Esophagus muscularis mucosa (tissue), 4 donors: Measurements from ENCODE around the gene KL. TPM values are rescaled to one million over a fixed set of nuclear protein-coding genes. Genes with fewer than 3 reads are reported as not detected.

Source experiments
- DNase-seq: peaks from one replicate; pipeline ENCODE4 v3.0.0-alpha.2; 2017; ENCODE audit errors: extremely low spot score
- H3K27ac ChIP-seq, 4 donors: fragments of 200-600 bp; sonication (generic); replicated peaks in 1 of 4; 1 replicate in 3 of 4; 2 replicates in 1 of 4; pipeline ENCODE4 v1.5.1; 2016 to 2019; ENCODE audit warnings: mild to moderate bottlenecking in 1 of 4
- H3K27me3 ChIP-seq, 4 donors: fragments of 200-600 bp; sonication (generic); one replicate each; pipeline versions ENCODE4 v1.5.1 to v1.6.0; 2016 to 2019
- H3K36me3 ChIP-seq, 4 donors: fragments of 200-600 bp; sonication (generic); one replicate each; pipeline ENCODE4 v1.5.1; 2016 to 2019
- H3K4me1 ChIP-seq, 4 donors: fragments of 200-600 bp; sonication (generic); one replicate each; pipeline ENCODE4 v1.5.1; 2016 to 2019
- H3K4me3 ChIP-seq, 4 donors: fragments of 200-600 bp; sonication (generic); 1 replicate in 2 of 4; 2 replicates in 2 of 4; pipeline ENCODE4 v1.5.1; 2016 to 2019; ENCODE audit warnings: mild to moderate bottlenecking in 4 of 4, moderate library complexity in 1 of 4
- H3K9me3 ChIP-seq, 4 donors: fragments of 200-600 bp; sonication (generic); 1 replicate in 3 of 4; 2 replicates in 1 of 4; pipeline ENCODE4 v1.5.1; 2016 to 2019
- EP300 ChIP-seq: sonication (generic); formaldehyde crosslinking; IDR thresholded peaks from one replicate; pipeline ENCODE4 v1.6.1; 2017; ENCODE audit warnings: antibody characterized with exemption
- POLR2A ChIP-seq: fragments of 450-650 bp; IDR thresholded peaks from one replicate; pipeline ENCODE4 v1.6.1; 2017; ENCODE audit warnings: antibody characterized with exemption, moderate library complexity, mild to moderate bottlenecking, low read depth
- POLR2AphosphoS5 ChIP-seq, 2 donors: sonication (generic); formaldehyde crosslinking; IDR thresholded peaks; one replicate each; pipeline ENCODE4 v1.6.1; 2017; ENCODE audit warnings: antibody characterized with exemption in 2 of 2
- WGBS: methylation state at CpG from one replicate; pipeline ENCODE4 v1.1.5; 2018; 5-methylcytosine and 5-hydroxymethylcytosine counted together
- intact Hi-C: fragments of 100-400 bp; cut with DNase I; formaldehyde crosslinking; loops from one replicate; pipeline ENCODE4 v1.15.1; 2023
- total RNA-seq, 4 donors: library from RNA; depleted of rRNA; stranded (reverse); fragments of >200 nt; gene quantifications; one replicate each; pipeline versions ENCODE4 v1.1.0 to v1.2.1, GENCODE V29; 2016
- TF ChIP-seq, protein P1 (sequence below), 3 experiments: fragments of 200-600 bp in 2 of 3; fragments of 450-650 bp in 1 of 3; sonication (generic) in 2 of 3; IDR thresholded peaks; one replicate each; pipeline ENCODE4 v1.5.1; 2017 to 2019; ENCODE audit warnings: antibody characterized with exemption in 3 of 3, mild to moderate bottlenecking in 2 of 3, moderate library complexity in 1 of 3

The KL gene
- total RNA-seq, 4 donors from 2014 or later = 3.7 to 6.7 (median 5.5) TPM

- Histone ChIP-seq H3K4me1 (peaks cover 0 to 8% (median 2%) of the 10 kb centered on the region in 4 donors), H3K4me3 (no peak overlapping the region), H3K36me3 (no peaks in the 10 kb centered on the region), H3K27me3 (no peaks in the 10 kb centered on the region), H3K9me3 (no peaks in the 10 kb centered on the region), H3K27ac (no peak overlapping the region)
- no peak for DNase-seq
- 92% methylated on average over 2 of the region's 2 CpGs for WGBS
- intact Hi-C loops = no loop called here
- TF ChIP-seq POLR2AphosphoS5 (IDR thresholded peaks at IDR 0.05) = no peak
- no peak for TF ChIP-seq POLR2A
- no peak for TF ChIP-seq EP300
- TF ChIP-seq, protein P1, sequence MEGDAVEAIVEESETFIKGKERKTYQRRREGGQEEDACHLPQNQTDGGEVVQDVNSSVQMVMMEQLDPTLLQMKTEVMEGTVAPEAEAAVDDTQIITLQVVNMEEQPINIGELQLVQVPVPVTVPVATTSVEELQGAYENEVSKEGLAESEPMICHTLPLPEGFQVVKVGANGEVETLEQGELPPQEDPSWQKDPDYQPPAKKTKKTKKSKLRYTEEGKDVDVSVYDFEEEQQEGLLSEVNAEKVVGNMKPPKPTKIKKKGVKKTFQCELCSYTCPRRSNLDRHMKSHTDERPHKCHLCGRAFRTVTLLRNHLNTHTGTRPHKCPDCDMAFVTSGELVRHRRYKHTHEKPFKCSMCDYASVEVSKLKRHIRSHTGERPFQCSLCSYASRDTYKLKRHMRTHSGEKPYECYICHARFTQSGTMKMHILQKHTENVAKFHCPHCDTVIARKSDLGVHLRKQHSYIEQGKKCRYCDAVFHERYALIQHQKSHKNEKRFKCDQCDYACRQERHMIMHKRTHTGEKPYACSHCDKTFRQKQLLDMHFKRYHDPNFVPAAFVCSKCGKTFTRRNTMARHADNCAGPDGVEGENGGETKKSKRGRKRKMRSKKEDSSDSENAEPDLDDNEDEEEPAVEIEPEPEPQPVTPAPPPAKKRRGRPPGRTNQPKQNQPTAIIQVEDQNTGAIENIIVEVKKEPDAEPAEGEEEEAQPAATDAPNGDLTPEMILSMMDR (IDR thresholded peaks at IDR 0.05) = no peak
These were observed 6.8 kb downstream of the KL start for GRCh38 chr13:33022986-33023385.

DNA sequence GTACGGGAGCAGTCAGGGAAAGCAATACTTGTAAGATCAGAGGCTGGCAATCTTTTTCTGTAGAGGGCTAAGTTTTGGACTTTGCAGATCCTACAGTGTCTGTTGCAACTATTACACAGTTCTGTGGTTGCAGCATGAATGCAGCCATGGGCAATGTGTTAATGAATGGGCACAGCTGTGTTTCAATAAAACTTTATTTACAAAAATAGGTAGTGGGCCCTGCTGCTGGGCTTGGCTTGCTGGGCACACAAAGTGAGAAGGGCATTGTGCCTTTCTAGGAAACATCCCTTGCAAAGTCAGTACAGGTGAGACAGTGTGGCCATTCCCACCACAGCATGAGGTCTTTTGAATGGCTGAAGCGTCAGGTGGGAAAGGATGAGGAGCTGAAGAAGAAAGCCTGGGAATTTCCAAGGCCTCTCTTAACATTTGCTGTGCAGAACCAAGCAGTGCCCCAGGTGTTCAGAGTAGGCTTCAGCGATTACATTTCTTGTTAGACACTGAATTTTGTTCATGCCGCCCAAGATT lies 9.1 kb downstream of the KL start:
- no peak for DNase-seq
- Histone ChIP-seq H3K4me3 (no peak overlapping the region), H3K27me3 (no peaks in the 10 kb centered on the region), H3K27ac (no peak overlapping the region), H3K36me3 (no peaks in the 10 kb centered on the region), H3K4me1 (peaks cover 0 to 4% (median 0%) of the 10 kb centered on the region in 4 donors), H3K9me3 (no peaks in the 10 kb centered on the region)
- 86% methylated on average over 4 of the region's 4 CpGs for WGBS
- intact Hi-C loops = no loop called here
- TF ChIP-seq, protein P1 (IDR thresholded peaks at IDR 0.05) = no peak
- no peak for TF ChIP-seq EP300
- no peak for TF ChIP-seq POLR2A
- no peak for TF ChIP-seq POLR2AphosphoS5 (IDR thresholded peaks at IDR 0.05)

- Histone ChIP-seq H3K27ac (no peak overlapping the region), H3K4me1 (peaks cover 0 to 4% (median 0%) of the 10 kb centered on the region in 4 donors), H3K36me3 (no peaks in the 10 kb centered on the region), H3K9me3 (no peaks in the 10 kb centered on the region), H3K4me3 (no peak overlapping the region), H3K27me3 (no peaks in the 10 kb centered on the region)
- 96% methylated on average over 9 of the region's 9 CpGs for WGBS
- intact Hi-C loops = no loop called here
- TF ChIP-seq POLR2A = no peak
- TF ChIP-seq POLR2AphosphoS5 (IDR thresholded peaks at IDR 0.05) = no peak
- TF ChIP-seq EP300 = no peak
- TF ChIP-seq, protein P1 (IDR thresholded peaks at IDR 0.05) = no peak
- no peak for DNase-seq
These were observed 10.4 kb downstream of the KL start for GRCh38 chr13:33026489-33027152.

DNA sequence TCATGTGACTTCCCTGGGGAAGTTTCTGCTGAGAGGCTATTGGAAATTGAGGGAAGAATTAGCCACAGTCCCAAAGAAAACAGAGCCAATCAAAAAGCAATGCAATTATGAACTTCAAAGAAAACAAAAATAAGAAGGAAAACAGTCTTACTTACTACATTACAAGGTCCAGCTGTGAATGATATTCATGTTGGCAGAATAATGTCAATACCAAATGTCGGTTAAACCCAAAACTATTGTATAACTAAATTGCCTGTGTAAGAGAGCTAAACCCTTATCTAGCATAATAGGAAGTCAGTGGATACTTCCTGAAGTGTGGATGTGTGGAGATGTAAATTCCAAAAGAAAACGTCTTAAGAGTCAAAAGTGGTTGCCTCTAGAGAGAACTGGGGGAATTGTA lies 12.4 kb downstream of the KL start:
- Histone ChIP-seq H3K36me3 (no peaks in the 10 kb centered on the region), H3K4me1 (peaks cover 3 to 8% (median 4%) of the 10 kb centered on the region in 4 donors), H3K27ac (no peak overlapping the region), H3K9me3 (no peaks in the 10 kb centered on the region), H3K27me3 (no peaks in the 10 kb centered on the region), H3K4me3 (no peak overlapping the region)
- WGBS = 62% methylated on average over 2 of the region's 2 CpGs
- intact Hi-C loops = no loop called here
- no peak for DNase-seq
- TF ChIP-seq, protein P1 (IDR thresholded peaks at IDR 0.05) = no peak
- TF ChIP-seq POLR2A (no peak), POLR2AphosphoS5 (IDR thresholded peaks at IDR 0.05) (no peak), EP300 (no peak)

- Histone ChIP-seq H3K4me3 (no peak overlapping the region), H3K36me3 (no peaks in the 10 kb centered on the region), H3K9me3 (no peaks in the 10 kb centered on the region), H3K27ac (no peak overlapping the region), H3K27me3 (no peaks in the 10 kb centered on the region), H3K4me1 (peaks cover 2 to 10% (median 6%) of the 10 kb centered on the region in 4 donors)
- intact Hi-C loops = no loop called here
- WGBS = 94% methylated on average over 4 of the region's 4 CpGs
- TF ChIP-seq EP300 (no peak), POLR2A (no peak), POLR2AphosphoS5 (IDR thresholded peaks at IDR 0.05) (no peak)
- TF ChIP-seq, protein P1 (IDR thresholded peaks at IDR 0.05) = no peak
- DNase-seq = no peak
These were observed 15.1 kb downstream of the KL start for GRCh38 chr13:33031277-33031676.
